Cardiac muscle cell (in vitro differentiated cells and primary cell): ENCODE results near the gene IER2. TPM values are rescaled to one million over a fixed set of nuclear protein-coding genes. Genes with fewer than 3 reads are reported as not detected.

Experiments used
- DNase-seq, 2 donors: peaks; one replicate each; pipeline versions ENCODE4 v3.0.0 to v3.0.0-alpha.2; 2010 to 2017; ENCODE audit warnings: low read depth in 1 of 2, low spot score in 1 of 2
- H3K27ac ChIP-seq: fragments of 200-600 bp; sonication (generic); 2 replicates; pipeline ENCODE4 v1.5.1; 2016
- H3K27me3 ChIP-seq: fragments of 200-600 bp; sonication (generic); 2 replicates; pipeline ENCODE4 v1.6.0; 2016; ENCODE audit warnings: control low read depth
- H3K36me3 ChIP-seq: fragments of 200-600 bp; sonication (generic); 2 replicates; pipeline ENCODE4 v1.5.1; 2016; ENCODE audit warnings: control low read depth
- H3K4me1 ChIP-seq: fragments of 200-600 bp; sonication (generic); 2 replicates; pipeline ENCODE4 v1.8.1; 2017; ENCODE audit warnings: low read depth, mild to moderate bottlenecking, mixed run types
- H3K4me3 ChIP-seq: fragments of 200-600 bp; sonication (generic); 2 replicates; pipeline ENCODE4 v1.5.1; 2016; ENCODE audit warnings: mild to moderate bottlenecking
- H3K9me3 ChIP-seq: fragments of 200-600 bp; sonication (generic); 2 replicates; pipeline ENCODE4 v1.5.1; 2017; ENCODE audit warnings: low read depth, mild to moderate bottlenecking, control low read depth
- polyA plus RNA-seq: library from polyadenylated mRNA; unstranded; fragments of >200 nt; fragmentation: Nextera tagmentation; extraction: Ambion mirVana; gene quantifications from 2 replicates; pipeline ENCODE4 v1.2.1, GENCODE V29; 2016
- total RNA-seq: library from RNA; depleted of rRNA; stranded (reverse); fragments of >200 nt; gene quantifications from 2 replicates; pipeline ENCODE4 v1.2.3, GENCODE V29; 2016
- TF ChIP-seq, protein P1 (sequence below): IDR thresholded peaks from 2 replicates; pipeline ENCODE4 v1.5.1; 2012; ENCODE audit warnings: low read depth, mild to moderate bottlenecking, low read length

Gene IER2
- total and polyA plus RNA-seq, 2 experiments from 2014 or later: 77.6 to 110 TPM

DNA sequence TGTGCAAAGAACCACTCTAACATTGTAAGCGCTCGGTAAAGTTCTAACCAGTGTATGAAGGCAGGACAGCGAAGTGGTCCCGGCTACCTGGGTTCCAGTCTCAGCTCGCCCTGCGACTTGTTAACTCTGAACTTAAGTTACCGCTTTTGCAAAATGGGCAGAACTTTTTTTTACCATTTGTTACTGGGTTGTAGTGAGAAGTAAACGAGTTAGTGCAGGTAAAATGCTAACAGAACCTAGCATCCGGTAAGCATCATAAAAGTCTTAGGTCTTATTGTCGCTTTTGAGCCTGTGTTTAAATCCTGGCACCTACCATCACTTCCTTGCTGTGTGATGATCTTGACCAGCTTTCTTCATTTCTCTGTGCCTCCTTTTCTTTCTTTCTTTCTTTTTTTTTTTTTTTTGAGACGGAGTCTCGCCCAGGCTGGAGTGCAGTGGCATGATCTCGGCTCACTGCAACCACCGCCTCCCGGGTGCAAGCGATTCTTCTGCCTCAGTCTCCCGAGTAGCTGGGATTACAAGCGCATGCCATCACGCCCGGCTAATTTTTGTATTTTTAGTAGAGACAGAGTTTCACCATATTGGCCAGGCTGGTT, 32.9 kb upstream of the IER2 start:
- Histone ChIP-seq H3K27ac (peak overlapping the region; percentile 11), H3K9me3 (no peaks in the 10 kb centered on the region), H3K36me3 (peaks cover 5% of the 10 kb centered on the region), H3K4me3 (peak overlapping the region; percentile 85), H3K27me3 (no peaks in the 10 kb centered on the region), H3K4me1 (peaks cover 11% of the 10 kb centered on the region)
- no peak for DNase-seq
- TF ChIP-seq, protein P1, sequence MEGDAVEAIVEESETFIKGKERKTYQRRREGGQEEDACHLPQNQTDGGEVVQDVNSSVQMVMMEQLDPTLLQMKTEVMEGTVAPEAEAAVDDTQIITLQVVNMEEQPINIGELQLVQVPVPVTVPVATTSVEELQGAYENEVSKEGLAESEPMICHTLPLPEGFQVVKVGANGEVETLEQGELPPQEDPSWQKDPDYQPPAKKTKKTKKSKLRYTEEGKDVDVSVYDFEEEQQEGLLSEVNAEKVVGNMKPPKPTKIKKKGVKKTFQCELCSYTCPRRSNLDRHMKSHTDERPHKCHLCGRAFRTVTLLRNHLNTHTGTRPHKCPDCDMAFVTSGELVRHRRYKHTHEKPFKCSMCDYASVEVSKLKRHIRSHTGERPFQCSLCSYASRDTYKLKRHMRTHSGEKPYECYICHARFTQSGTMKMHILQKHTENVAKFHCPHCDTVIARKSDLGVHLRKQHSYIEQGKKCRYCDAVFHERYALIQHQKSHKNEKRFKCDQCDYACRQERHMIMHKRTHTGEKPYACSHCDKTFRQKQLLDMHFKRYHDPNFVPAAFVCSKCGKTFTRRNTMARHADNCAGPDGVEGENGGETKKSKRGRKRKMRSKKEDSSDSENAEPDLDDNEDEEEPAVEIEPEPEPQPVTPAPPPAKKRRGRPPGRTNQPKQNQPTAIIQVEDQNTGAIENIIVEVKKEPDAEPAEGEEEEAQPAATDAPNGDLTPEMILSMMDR: no peak

DNA sequence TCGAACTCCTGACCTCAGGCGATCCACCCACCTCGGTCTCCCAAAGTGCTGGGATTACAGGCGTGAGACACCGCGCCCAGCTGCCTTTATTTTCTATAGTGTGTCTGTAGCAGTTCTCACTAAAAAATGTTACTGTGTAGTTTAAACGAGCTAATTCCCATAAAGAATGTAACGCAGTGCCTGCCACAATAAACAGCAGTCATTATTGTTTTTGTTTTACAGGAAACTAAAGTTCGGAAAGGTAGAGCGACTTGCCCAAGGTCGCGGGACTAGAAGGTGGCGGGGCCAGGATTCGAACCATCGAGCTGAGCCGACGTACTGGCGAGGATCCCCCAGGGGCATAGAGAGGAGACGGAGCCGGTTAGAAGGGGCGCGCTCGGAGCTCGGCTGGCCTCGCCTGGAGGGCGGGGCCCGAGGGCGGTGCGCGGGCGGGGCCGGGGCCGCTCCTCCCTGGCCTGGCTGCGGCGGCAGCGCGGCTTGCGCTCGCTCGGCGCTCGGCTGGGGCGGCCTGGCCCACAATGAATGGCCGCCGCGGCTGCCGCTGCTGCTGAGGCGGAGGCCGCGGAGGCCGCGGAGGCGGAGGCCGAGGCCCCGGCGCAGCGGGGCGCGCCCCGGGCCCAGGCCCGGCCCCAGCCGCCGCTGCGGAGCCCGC, 32.3 kb upstream of the IER2 start, which contains the start of gene NACC1:
NACC1 (plus strand) TSS at position 493 of the 652 bp plus-strand sequence. CDS start 16,944 bp downstream, outside the sequence.
- peak within 1 kb of the TSS; percentile 99 for H3K4me3 ChIP-seq
- peak; percentile 94 to 95 for DNase-seq
- no peaks in the 10 kb centered on the region for H3K9me3 ChIP-seq
- peaks cover 11% of the 10 kb centered on the region for H3K4me1 ChIP-seq
- H3K27me3 ChIP-seq: no peaks in the 10 kb centered on the region
- peaks cover 5% of the 10 kb centered on the region for H3K36me3 ChIP-seq
- TF ChIP-seq, protein P1: no peak
- peak within 1 kb of the TSS; percentile 89 for H3K27ac ChIP-seq

DNA sequence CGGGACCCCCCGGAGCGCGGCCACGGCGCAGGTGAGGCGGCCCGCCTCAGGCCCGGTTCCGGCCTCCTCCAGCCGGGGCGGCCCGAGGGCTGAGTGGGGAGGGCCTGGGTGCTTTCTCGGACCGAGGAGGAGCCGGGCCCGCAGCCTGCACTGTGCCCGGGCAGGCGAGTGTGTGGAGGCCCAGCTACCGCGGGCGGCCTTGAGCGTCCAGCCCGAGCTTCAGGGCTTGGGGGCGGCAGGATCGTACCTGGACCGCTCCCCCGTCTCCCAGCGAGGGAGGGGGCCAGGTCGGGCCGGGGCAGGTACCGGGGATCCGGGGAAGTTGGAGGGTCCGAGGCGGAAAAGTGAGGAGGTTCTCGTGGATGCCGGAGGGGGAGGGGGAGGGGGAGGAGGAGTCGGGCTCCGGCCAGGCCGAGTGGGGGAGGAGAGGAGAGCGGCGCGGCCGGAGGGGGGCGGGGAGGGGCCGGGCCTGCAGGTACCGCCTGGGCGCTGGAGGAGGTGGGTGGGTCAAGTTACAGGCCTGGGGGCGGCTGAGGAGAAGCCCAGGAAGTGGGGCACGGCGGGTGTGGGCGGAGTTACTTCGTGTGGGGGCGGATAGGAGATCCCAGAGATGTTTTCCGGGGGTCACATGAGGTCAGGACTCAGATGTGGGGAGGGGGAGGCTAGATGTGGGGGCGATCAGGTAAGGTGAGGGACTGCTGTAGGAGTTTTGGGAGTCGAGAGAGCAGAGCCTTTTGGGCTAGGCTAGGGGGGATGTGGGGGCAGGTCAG, 31.6 kb upstream of the IER2 start:
- Histone ChIP-seq H3K9me3 (no peaks in the 10 kb centered on the region), H3K27ac (peak overlapping the region; percentile 89)

DNA sequence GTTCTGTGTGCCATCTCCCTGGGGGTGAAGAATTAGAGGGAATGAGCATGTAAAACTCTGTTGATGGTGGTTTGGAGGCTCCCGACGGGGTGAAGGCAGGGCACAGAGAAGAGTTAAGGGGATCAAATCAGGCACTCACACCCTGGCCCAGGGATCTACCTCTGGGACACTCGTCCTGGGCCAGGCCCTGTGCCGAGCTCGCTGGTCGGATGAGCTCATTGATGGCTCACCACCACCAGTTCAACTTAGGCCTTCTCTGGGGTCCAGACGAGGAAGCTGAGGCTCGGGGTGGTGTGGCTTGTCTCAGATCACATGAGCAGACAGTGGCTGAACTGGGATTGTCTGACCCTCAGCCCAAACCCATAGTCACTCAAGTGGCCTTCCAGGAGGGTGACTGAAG, 30.6 kb upstream of the IER2 start:
- peaks cover 3% of the 10 kb centered on the region for H3K36me3 ChIP-seq
- peak overlapping the region; percentile 48 for H3K27ac ChIP-seq
- TF ChIP-seq, protein P1: no peak
- H3K27me3 ChIP-seq: no peaks in the 10 kb centered on the region
- peak overlapping the region; percentile 99 for H3K4me3 ChIP-seq
- peaks cover 11% of the 10 kb centered on the region for H3K4me1 ChIP-seq
- H3K9me3 ChIP-seq: no peaks in the 10 kb centered on the region
- DNase-seq: no peak

More for the DNA sequence above, 31.6 kb upstream of the IER2 start:
- peak overlapping the region; percentile 99 for H3K4me3 ChIP-seq
- TF ChIP-seq, protein P1: no peak
- peaks cover 5% of the 10 kb centered on the region for H3K36me3 ChIP-seq
- DNase-seq: peak; percentile 64 to 84
- peaks cover 11% of the 10 kb centered on the region for H3K4me1 ChIP-seq
- no peaks in the 10 kb centered on the region for H3K27me3 ChIP-seq

DNA sequence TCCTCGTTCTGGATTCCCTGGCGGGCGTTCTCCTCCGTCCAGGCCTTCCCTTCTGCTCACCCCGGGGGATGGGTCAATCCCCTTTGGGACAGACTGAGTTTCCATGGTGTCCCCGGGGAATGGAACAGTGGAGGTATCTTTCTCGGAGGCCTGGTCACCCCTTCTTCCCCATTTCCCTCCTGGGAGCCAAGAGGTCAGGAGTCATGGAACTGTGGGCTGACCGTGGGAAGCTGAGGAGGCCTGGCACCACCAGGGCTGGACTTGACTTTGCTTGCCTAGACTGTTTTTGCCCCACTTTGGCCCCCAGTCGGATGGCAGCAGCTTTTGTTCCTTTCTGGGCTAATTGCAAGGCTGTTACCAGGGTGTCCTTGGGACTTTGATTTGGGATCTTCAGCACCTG, 30.2 kb upstream of the IER2 start:
- Histone ChIP-seq H3K36me3 (no peaks in the 10 kb centered on the region), H3K9me3 (no peaks in the 10 kb centered on the region), H3K4me3 (no peak overlapping the region), H3K27ac (no peak overlapping the region), H3K4me1 (peaks cover 11% of the 10 kb centered on the region), H3K27me3 (no peaks in the 10 kb centered on the region)
- TF ChIP-seq, protein P1: no peak
- no peak for DNase-seq
